ENCODE measurements around the gene CTSH.

Gene CTSH

DNA sequence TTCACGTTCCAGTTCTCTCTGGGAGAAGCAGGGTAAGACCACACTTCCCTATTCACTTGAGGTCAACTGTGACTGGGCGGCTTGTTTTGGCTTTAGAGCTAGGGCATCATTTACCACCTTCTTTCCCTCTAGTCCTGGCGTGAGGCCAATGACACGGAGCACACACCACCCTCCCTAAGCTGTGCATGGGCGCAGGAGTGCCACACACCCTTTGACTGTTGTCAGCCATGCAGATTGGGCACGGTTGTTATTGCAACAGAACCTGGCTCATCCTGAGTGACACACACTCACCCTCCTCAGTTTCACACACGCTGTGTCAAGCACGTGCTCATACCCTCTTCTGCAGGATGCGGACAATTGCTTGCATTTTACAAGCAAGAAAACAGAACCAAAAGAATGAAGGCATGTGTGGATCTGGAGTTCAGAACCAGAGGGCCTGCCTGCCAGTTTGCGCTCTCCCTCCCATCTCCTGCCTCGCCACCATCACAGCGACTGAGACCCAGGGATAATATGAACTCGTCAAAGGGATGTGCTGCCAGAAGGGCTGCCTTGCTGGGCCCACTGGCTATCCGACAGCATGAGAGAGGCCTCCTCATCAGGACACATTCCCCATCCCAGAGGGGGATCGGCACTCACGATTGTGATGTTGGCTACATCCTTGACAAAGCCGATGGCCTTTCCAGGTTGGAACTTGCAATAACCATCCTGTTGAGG lies 17.6 kb downstream of the CTSH start:
- no peak for DNase-seq (ENCODE audit: low read depth in 2 of 2)
- no peak overlapping the region for H3K4me3 ChIP-seq (replicated peaks in 1 of 2; ENCODE audit: low read depth in 2 of 2, low read length in 2 of 2)
- TF ChIP-seq, protein P1, sequence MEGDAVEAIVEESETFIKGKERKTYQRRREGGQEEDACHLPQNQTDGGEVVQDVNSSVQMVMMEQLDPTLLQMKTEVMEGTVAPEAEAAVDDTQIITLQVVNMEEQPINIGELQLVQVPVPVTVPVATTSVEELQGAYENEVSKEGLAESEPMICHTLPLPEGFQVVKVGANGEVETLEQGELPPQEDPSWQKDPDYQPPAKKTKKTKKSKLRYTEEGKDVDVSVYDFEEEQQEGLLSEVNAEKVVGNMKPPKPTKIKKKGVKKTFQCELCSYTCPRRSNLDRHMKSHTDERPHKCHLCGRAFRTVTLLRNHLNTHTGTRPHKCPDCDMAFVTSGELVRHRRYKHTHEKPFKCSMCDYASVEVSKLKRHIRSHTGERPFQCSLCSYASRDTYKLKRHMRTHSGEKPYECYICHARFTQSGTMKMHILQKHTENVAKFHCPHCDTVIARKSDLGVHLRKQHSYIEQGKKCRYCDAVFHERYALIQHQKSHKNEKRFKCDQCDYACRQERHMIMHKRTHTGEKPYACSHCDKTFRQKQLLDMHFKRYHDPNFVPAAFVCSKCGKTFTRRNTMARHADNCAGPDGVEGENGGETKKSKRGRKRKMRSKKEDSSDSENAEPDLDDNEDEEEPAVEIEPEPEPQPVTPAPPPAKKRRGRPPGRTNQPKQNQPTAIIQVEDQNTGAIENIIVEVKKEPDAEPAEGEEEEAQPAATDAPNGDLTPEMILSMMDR (IDR thresholded peaks at IDR 0.05; ENCODE audit: low read depth, low read length), result no peak

DNA sequence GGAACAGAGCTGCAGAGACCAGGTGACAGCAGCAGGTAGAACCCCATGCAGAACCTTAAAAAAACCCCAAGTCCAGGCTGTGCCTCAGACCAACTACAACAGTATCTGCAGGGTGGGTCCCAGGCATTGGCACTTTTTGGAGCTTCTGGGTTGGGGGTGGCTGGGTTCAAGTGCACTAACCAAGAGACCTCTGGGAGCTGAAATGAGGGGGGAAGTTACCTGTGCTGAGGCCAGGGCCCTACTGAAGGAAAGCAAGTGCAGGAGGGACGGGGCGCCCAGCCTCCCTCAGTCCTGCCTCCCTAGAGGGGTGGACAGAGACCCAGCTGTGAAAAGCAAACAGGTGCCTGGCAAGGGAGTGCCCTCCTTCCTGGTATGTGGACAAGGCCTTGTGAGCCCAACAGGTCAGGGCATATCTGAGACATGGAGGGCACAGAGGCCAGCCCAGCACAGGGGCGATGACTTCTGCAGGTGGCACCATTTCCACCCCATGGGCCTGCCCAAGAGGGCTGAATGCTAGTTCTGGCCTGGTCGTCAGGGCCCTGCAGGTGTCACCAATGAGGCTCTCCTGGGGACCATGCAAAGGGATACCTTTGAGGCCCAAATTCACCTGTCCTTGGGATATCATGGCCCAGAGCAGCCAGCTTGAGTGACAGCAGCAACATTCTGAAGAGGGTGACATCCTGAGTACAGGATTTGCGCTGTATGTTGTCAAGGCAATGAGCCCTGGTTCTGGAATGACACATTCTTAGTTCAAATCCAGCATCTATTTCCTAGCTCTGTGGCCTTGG lies 18.7 kb downstream of the CTSH start:
- TF ChIP-seq, protein P1 (IDR thresholded peaks at IDR 0.05; ENCODE audit: low read depth, low read length), result no peak

DNA sequence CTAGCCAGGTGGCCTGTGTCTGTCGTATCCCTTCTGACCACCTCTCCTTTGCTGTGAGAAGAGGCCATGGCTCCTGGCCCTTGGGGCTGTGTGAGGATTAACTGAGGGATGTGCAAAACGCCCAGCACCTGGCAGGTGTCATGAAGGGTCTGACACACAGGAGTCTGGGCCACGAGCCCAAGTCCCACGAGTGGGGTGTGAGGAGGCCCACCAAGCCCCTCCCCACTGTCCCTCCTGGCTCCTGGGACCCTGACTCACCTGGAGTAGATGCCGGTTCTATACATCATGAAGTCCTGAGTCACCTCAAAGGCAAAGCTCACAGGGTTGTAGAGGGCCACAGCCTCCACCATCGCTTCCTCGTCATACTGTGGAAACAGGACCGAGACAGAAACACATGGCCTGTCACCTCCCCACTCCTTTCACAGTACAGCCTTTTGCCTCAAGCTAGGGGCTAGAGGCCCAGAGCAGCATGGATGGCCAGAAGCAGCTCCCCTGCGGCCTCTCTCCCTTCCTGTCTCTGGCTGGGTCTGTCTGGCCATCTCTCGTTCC lies 19.7 kb downstream of the CTSH start:
- DNase-seq (ENCODE audit: low read depth in 2 of 2), result no peak
- TF ChIP-seq, protein P1 (IDR thresholded peaks at IDR 0.05; ENCODE audit: low read depth, low read length), result no peak
- no peak overlapping the region for H3K4me3 ChIP-seq (replicated peaks in 1 of 2; ENCODE audit: low read depth in 2 of 2, low read length in 2 of 2)

More for the DNA sequence above, 18.7 kb downstream of the CTSH start:
- DNase-seq (ENCODE audit: low read depth in 2 of 2), result no peak
- no peak overlapping the region for H3K4me3 ChIP-seq (replicated peaks in 1 of 2; ENCODE audit: low read depth in 2 of 2, low read length in 2 of 2)

DNA sequence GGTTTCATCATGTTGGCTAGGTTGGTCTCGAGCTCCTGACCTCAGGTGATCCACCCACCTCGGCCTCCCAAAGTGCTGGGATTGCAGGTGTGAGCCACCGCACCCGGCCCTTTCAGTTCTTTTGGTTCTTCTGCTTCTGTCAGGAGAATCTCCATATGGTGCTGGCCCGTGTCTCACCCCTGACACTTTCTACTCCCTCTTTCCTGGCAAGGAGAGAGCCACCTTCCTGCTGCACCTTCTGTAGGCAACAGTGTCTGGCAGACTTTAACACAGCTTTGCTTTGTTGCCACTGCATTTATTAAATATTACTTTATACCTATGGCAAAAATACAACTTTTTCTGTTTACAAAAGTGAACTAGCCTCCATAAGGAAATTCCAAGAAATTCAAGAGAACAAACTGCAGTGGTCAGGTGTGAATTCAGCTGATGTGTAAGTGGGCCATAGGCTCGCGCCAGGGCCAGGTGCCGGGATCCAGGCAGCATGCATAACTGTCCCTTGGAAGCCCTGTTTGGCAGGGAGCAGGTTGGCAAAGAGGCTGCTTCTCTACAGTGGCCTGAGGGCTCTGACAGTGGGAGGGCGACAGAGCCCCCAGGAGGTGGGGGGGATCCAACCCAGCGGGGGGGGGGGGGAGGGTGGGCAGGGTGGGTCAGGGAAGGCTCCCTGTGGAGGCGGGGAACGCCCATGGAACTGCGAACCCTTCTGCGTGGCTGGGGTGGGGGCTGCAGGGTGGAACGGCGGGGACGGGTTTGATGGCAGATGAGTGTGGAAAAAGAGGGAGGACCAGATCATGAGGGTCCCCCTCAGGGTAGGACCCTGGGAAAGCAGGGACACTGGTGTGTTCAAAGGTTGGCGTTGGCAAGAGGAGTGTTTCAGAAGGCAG lies 21.1 kb downstream of the CTSH start:
- DNase-seq (ENCODE audit: low read depth in 2 of 2), result no peak
- no peak overlapping the region for H3K4me3 ChIP-seq (replicated peaks in 1 of 2; ENCODE audit: low read depth in 2 of 2, low read length in 2 of 2)
- TF ChIP-seq, protein P1 (IDR thresholded peaks at IDR 0.05; ENCODE audit: low read depth, low read length), result no peak

DNA sequence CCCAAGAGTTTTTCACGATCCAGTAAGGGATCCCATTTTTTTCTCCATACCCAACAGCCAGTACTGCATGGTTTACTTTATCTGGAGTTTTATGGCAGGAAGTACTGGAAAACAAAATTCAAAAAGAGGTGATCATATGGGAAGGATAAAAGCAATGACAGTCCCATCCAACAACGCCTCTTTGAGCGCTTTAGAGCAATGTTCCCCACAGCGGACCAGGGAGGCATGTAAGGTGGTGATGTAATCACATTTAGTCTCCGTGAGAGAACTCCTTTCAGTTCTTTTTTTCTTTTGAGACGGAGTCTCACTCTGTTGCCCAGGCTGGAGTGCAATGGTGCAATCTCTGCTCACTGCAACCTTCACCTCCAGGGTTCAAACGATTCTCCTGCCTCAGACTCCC lies 21.8 kb downstream of the CTSH start:
- TF ChIP-seq, protein P1 (IDR thresholded peaks at IDR 0.05; ENCODE audit: low read depth, low read length), result no peak
- no peak overlapping the region for H3K4me3 ChIP-seq (replicated peaks in 1 of 2; ENCODE audit: low read depth in 2 of 2, low read length in 2 of 2)
- no peak for DNase-seq (ENCODE audit: low read depth in 2 of 2)

DNA sequence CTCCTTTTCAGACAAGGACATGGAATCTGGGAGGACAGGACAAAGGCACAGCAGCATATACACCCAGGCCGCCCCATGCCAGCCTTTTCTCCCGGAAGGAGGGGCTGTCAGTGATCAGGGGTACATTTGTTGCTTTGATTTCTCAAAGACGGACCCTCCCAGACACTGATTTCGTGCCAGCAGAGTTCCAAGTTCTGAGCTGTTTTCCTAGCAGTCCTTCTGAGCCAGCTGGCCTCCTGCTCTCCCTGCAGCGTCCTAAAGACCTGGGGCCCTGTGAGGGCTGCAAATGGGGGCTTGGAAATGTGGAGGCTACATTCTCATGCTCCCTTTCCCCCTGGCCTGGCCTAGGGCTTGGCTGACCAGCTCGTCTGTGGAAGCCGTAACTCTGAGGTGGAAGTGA lies 22.3 kb downstream of the CTSH start:
- H3K4me3 ChIP-seq (replicated peaks in 1 of 2; ENCODE audit: low read depth in 2 of 2, low read length in 2 of 2), result no peak overlapping the region
- no peak for DNase-seq (ENCODE audit: low read depth in 2 of 2)
- TF ChIP-seq, protein P1 (IDR thresholded peaks at IDR 0.05; ENCODE audit: low read depth, low read length), result no peak

Data from cardiac fibroblast (primary cell).